LoVo (cell line): Measurements from ENCODE around the gene SSRP1.
"Not testable (repeated sequence)": the region's sequence is repeated elsewhere in the genome, so short reads cannot be mapped to it uniquely, and the experiment has no call there.

Experiments
- DNase-seq: peaks from one replicate; pipeline ENCODE4 v3.0.0-alpha.2; 2016; ENCODE audit warnings: low spot score

SSRP1 gene

GRCh38 chr11:57301711-57302423 is 33.8 kb downstream of the SSRP1 start:
- no peak for DNase-seq

GRCh38 chr11:57300785-57301184 is 34.9 kb downstream of the SSRP1 start:
- no peak for DNase-seq

- DNase-seq: no peak
Measured at GRCh38 chr11:57299150-57299737, 36.4 kb downstream of the SSRP1 start.

- no peak for DNase-seq
Measured at GRCh38 chr11:57297221-57297620, 38.5 kb downstream of the SSRP1 start.

- DNase-seq: not testable (repeated sequence)
Measured at GRCh38 chr11:57296205-57296604, 39.5 kb downstream of the SSRP1 start.

- peak; percentile 14 for DNase-seq
Measured at GRCh38 chr11:57294225-57295131, 41.2 kb downstream of the SSRP1 start.

GRCh38 chr11:57290288-57290687 is 45.4 kb downstream of the SSRP1 start:
- DNase-seq: no peak

GRCh38 chr11:57288771-57289579 is 46.7 kb downstream of the SSRP1 start:
- no peak for DNase-seq

- no peak for DNase-seq
Measured at GRCh38 chr11:57287884-57288283, 47.8 kb downstream of the SSRP1 start.

- no peak for DNase-seq
Measured at GRCh38 chr11:57283231-57283990, 52.3 kb downstream of the SSRP1 start.

GRCh38 chr11:57281546-57281945 is 54.1 kb downstream of the SSRP1 start:
- not testable (repeated sequence) for DNase-seq

- no peak for DNase-seq
Measured at GRCh38 chr11:57279116-57279515, 56.6 kb downstream of the SSRP1 start.

- DNase-seq: no peak
Measured at GRCh38 chr11:57278721-57279095, 57.0 kb downstream of the SSRP1 start.

- peak; percentile 73 for DNase-seq
Measured at GRCh38 chr11:57277845-57278720, 57.6 kb downstream of the SSRP1 start.

- no peak for DNase-seq
Measured at GRCh38 chr11:57276971-57277675, 58.6 kb downstream of the SSRP1 start.

- DNase-seq: no peak
Measured at GRCh38 chr11:57276169-57276970, 59.3 kb downstream of the SSRP1 start.
